Gastroesophageal sphincter (tissue), 4 donors: ENCODE measurements around the gene TET1. TPM values are rescaled to one million over a fixed set of nuclear protein-coding genes. Genes with fewer than 3 reads are reported as not detected.
"Not testable (repeated sequence)": the region's sequence is repeated elsewhere in the genome, so short reads cannot be mapped to it uniquely, and the experiment has no call there.

Source experiments
- ATAC-seq: fragments of 150-250 bp; one replicate; pipeline ENCODE4 v1.9.1; 2016; ENCODE audit warnings: mild to moderate bottlenecking, moderate library complexity
- H3K27ac ChIP-seq, 4 donors: fragments of 200-600 bp; sonication (generic) in 3 of 4; 1 replicate in 3 of 4; 2 replicates in 1 of 4; pipeline ENCODE4 v1.5.1; 2016 to 2019
- H3K27me3 ChIP-seq: fragments of 200-600 bp; sonication (generic); one replicate; pipeline ENCODE4 v1.5.1; 2019
- H3K36me3 ChIP-seq, 2 donors: fragments of 200-600 bp; sonication (generic); one replicate each; pipeline ENCODE4 v1.5.1; 2019; ENCODE audit warnings: control low read depth in 1 of 2
- H3K4me1 ChIP-seq, 3 donors: fragments of 200-600 bp; sonication (generic); 1 replicate in 2 of 3; 2 replicates in 1 of 3; pipeline ENCODE4 v1.5.1; 2016 to 2019; ENCODE audit warnings: control low read depth in 2 of 3
- H3K4me3 ChIP-seq, 2 donors: fragments of 200-600 bp; sonication (generic); one replicate each; pipeline ENCODE4 v1.5.1; 2019; ENCODE audit warnings: mild to moderate bottlenecking in 1 of 2, moderate library complexity in 1 of 2
- H3K9me3 ChIP-seq, 3 donors: fragments of 200-600 bp; sonication (generic); one replicate each; pipeline ENCODE4 v1.5.1; 2017 to 2019; ENCODE audit warnings: control low read depth in 2 of 3
- EP300 ChIP-seq: sonication (generic); formaldehyde crosslinking; IDR thresholded peaks from one replicate; pipeline ENCODE4 v1.6.1; 2017; ENCODE audit warnings: antibody characterized with exemption, mild to moderate bottlenecking
- POLR2A ChIP-seq, 2 donors: fragments of 450-650 bp; IDR thresholded peaks; one replicate each; pipeline ENCODE4 v1.6.1; 2017; ENCODE audit warnings: antibody characterized with exemption in 2 of 2, mild to moderate bottlenecking in 2 of 2, moderate library complexity in 1 of 2
- POLR2AphosphoS5 ChIP-seq: sonication (generic); formaldehyde crosslinking; IDR thresholded peaks from one replicate; pipeline ENCODE4 v1.6.1; 2017; ENCODE audit warnings: antibody characterized with exemption
- WGBS, 2 donors: methylation state at CpG; one replicate each; pipeline ENCODE4 v1.1.5; 2018; ENCODE audit warnings: low coverage in 1 of 2; 5-methylcytosine and 5-hydroxymethylcytosine counted together
- small RNA-seq, 4 donors: library from RNA; depleted of rRNA; stranded (forward); fragments of <200 nt; gene quantifications; one replicate each; pipeline ENCODE3, GENCODE V24; 2016
- total RNA-seq, 4 donors: library from RNA; depleted of rRNA; stranded (reverse); fragments of >200 nt; gene quantifications; one replicate each; pipeline ENCODE4 v1.1.0, GENCODE V29; 2016
- TF ChIP-seq, protein P1 (sequence below), 4 experiments: fragments of 200-600 bp in 2 of 4; fragments of 450-650 bp in 2 of 4; sonication (generic) in 1 of 4; IDR thresholded peaks; one replicate each; pipeline ENCODE4 v1.5.1; 2017 to 2019; ENCODE audit warnings: antibody characterized with exemption in 4 of 4, mild to moderate bottlenecking in 2 of 4, moderate library complexity in 2 of 4

TET1 gene
- total RNA-seq, 4 donors from 2014 or later = 7.2 to 14.5 (median 9.8) TPM

DNA sequence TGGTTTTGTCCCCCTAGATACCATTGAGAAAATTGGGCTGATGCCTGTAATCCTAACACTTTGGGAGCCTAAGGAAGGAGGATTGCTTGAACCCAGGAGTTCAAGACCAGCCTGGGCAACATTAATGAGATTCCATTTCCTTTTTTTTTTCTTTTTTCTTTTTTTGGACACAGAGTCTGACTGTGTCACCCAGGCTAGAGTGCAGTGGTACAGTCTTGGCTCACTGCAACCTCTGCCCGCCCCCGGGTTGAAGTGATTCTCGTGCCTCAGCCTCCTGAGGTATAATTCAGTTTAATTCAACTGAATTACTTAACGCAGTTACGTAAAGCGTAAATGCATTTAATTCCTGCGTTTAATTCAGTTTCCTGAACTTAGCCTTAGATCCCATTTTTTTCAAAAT, 174.2 kb downstream of the TET1 start:
- TF ChIP-seq POLR2AphosphoS5 (no peak), POLR2A (IDR thresholded peaks at IDR 0.05) (no peak), EP300 (no peak)
- TF ChIP-seq, protein P1, sequence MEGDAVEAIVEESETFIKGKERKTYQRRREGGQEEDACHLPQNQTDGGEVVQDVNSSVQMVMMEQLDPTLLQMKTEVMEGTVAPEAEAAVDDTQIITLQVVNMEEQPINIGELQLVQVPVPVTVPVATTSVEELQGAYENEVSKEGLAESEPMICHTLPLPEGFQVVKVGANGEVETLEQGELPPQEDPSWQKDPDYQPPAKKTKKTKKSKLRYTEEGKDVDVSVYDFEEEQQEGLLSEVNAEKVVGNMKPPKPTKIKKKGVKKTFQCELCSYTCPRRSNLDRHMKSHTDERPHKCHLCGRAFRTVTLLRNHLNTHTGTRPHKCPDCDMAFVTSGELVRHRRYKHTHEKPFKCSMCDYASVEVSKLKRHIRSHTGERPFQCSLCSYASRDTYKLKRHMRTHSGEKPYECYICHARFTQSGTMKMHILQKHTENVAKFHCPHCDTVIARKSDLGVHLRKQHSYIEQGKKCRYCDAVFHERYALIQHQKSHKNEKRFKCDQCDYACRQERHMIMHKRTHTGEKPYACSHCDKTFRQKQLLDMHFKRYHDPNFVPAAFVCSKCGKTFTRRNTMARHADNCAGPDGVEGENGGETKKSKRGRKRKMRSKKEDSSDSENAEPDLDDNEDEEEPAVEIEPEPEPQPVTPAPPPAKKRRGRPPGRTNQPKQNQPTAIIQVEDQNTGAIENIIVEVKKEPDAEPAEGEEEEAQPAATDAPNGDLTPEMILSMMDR (IDR thresholded peaks at IDR 0.05) = no peak
- H3K4me1 ChIP-seq = no peaks in the 10 kb centered on the region

DNA sequence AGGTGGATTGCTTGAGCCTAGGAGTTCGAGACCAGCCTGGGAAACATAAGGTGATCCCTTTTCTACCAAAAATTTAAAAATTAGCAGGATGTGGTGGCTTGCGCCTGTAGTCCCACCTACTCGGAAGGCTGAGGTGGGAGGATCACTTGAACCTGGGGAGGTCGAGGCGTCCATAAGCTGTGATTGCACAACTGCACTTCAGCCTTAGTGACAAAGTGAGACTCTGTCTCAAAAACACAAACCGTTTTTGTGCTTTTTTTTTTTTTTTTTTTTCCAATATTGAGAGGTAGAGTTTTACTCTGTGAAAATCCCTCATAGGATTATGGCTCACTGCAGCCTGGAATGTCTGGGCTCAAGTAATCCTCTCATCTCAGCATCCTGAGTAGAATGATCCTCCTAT, 175.0 kb downstream of the TET1 start:
- H3K36me3 ChIP-seq = peaks cover 0 to 99% of the 10 kb centered on the region in 2 donors
- no peak for ATAC-seq
- 69 to 89% methylated on average over 6 of the region's 6 CpGs for WGBS, 2 donors

More for the DNA sequence above, 174.2 kb downstream of the TET1 start:
- H3K27ac ChIP-seq = no peak overlapping the region
- peaks cover 0 to 99% of the 10 kb centered on the region in 2 donors for H3K36me3 ChIP-seq
- 88 to 93% methylated on average over 7 of the region's 7 CpGs for WGBS, 2 donors
- no peaks in the 10 kb centered on the region for H3K27me3 ChIP-seq
- H3K9me3 ChIP-seq = no peaks in the 10 kb centered on the region
- no peak overlapping the region for H3K4me3 ChIP-seq
- ATAC-seq = no peak

DNA sequence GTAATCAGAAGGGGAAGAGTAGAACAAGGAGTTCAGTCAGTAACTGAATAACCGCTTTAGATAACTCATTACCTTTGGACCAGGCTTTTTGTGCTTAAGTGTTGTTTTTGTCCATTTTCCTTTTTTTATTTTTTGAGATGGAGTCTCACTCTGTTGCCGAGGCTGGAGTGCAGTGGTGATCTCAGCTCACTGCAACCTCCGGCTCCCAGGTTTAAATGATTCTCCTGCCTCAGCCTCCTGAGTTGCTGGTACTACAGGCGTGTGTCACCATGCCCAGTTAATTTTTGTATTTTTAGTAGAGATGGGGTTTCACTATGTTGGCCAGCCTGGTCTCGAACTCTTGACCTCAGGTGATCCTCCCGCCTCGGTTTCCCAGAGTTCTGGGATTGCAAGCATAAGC, 175.6 kb downstream of the TET1 start:
- ATAC-seq = not testable (repeated sequence)
- peaks cover 0 to 99% of the 10 kb centered on the region in 2 donors for H3K36me3 ChIP-seq

More for the DNA sequence above, 175.0 kb downstream of the TET1 start:
- Histone ChIP-seq H3K4me1 (no peaks in the 10 kb centered on the region), H3K27ac (no peak overlapping the region), H3K9me3 (no peaks in the 10 kb centered on the region), H3K27me3 (no peaks in the 10 kb centered on the region), H3K4me3 (no peak overlapping the region)
- no peak for TF ChIP-seq POLR2AphosphoS5
- no peak for TF ChIP-seq EP300
- TF ChIP-seq, protein P1 (IDR thresholded peaks at IDR 0.05) = no peak
- no peak for TF ChIP-seq POLR2A (IDR thresholded peaks at IDR 0.05)

DNA sequence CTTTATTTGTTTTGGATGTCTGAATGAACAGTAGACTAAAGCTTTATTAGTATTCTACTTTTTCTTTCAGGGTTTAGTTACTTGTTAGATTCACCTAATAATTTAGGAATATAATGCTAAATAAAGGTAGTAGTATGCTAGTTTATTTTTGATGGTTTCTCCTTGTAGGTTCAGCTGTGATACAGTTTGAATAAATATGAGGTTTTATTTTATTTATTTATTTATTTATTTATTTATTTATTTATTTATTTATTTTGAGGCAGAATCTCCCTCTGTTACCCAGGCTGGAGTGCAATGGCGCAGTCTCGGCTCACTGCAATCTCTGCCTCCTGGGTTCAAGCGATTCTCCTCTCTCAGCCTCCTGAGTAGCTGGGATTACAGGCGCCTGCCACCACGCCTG, 180.5 kb downstream of the TET1 start:
- not testable (repeated sequence) for H3K27ac ChIP-seq, H3K9me3 ChIP-seq, H3K27me3 ChIP-seq, ATAC-seq, H3K4me3 ChIP-seq, H3K4me1 ChIP-seq
- H3K36me3 ChIP-seq = peaks cover 0 to 100% of the 10 kb centered on the region in 2 donors
- WGBS, 2 donors = 94 to 100% methylated on average over 2 to 3 of the region's 5 CpGs

More for the DNA sequence above, 175.6 kb downstream of the TET1 start:
- H3K4me1 ChIP-seq, H3K27ac ChIP-seq, H3K9me3 ChIP-seq, H3K27me3 ChIP-seq, H3K4me3 ChIP-seq: not testable (repeated sequence)
- WGBS, 2 donors = 92 to 100% methylated on average over 5 of the region's 7 CpGs

DNA sequence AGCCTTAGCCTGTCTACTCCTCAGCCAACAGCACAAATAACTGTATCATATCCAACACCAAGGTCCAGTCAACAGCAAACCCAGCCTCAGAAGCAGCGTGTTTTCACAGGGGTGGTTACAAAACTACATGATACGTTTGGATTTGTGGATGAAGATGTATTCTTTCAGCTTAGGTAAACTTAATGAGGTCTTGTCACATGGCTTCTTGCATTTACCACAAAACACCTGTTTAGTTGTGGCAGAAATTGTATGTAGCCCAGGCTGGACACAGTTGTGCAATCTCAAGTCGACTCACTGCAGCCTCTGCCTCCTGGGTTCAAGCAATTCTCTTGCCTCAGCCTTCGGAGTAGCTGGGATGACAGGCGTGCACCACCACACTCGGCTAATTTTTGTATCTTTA, 182.3 kb downstream of the TET1 start:
- H3K4me3 ChIP-seq = no peak overlapping the region
- H3K9me3 ChIP-seq = no peaks in the 10 kb centered on the region
- no peak overlapping the region for H3K27ac ChIP-seq
- no peaks in the 10 kb centered on the region for H3K4me1 ChIP-seq
- TF ChIP-seq, protein P1 (IDR thresholded peaks at IDR 0.05) = no peak
- no peak for TF ChIP-seq EP300
- no peak for TF ChIP-seq POLR2A (IDR thresholded peaks at IDR 0.05)
- TF ChIP-seq POLR2AphosphoS5 = no peak
- no peaks in the 10 kb centered on the region for H3K27me3 ChIP-seq
- WGBS, 2 donors = 46 to 64% methylated on average over 3 to 5 of the region's 6 CpGs
- peaks cover 3 to 100% of the 10 kb centered on the region in 2 donors for H3K36me3 ChIP-seq
- ATAC-seq = no peak

Small RNA genes within 50 kb of the gene (small RNA-seq; reads per million reads assigned to genes)
- 0 reads per million in 4 donors for gene RF00019

Other genes with a start within 250 kb of the TET1 start
- 10 to 100 TPM; 30.6 to 63.4 (median 56.3) TPM for gene HNRNPH3, start 228.3 kb upstream of the TET1 start, total RNA-seq
- 1 to 10 TPM; 5.7 to 9.5 (median 8.0) TPM for gene PBLD, start 227.4 kb upstream of the TET1 start, total RNA-seq
- 10 to 100 TPM; 17.9 to 29.0 (median 26.0) TPM for gene RUFY2, start 153.1 kb upstream of the TET1 start, total RNA-seq
- 1 to 10 TPM in 3 of 4 donors, under 1 TPM in 1; 0.85 to 3.0 (median 2.1) TPM for gene DNA2, start 88.4 kb upstream of the TET1 start, total RNA-seq
- 100 to 1,000 TPM in 1 of 4 donors, 10 to 100 TPM in 3; 14.5 to 161 (median 16.8) TPM for gene SLC25A16, start 32.8 kb upstream of the TET1 start, total RNA-seq
- gene CCAR1, start 160.9 kb downstream of the TET1 start, total RNA-seq = 10 to 100 TPM; 42.4 to 60.8 (median 54.8) TPM